Fibroblast of villous mesenchyme (primary cell): ENCODE results near the gene PRDM16. TPM values are rescaled to one million over a fixed set of nuclear protein-coding genes. Genes with fewer than 3 reads are reported as not detected.

Experiments
- DNase-seq: peaks from one replicate; pipeline ENCODE4 v3.0.0-alpha.2; 2010; ENCODE audit warnings: low read depth
- H3K4me3 ChIP-seq: 2 replicates; pipeline ENCODE4 v1.5.1; 2011; ENCODE audit warnings: low read depth, mild to moderate bottlenecking, low read length
- total RNA-seq: library from RNA; depleted of rRNA; stranded (reverse); fragments of >200 nt; gene quantifications from 2 replicates; pipeline ENCODE4 v1.2.3, GENCODE V29; 2012
- TF ChIP-seq, protein P1 (sequence below): IDR thresholded peaks from 2 replicates; pipeline ENCODE4 v1.5.1; 2012; ENCODE audit warnings: low read depth, mild to moderate bottlenecking, low read length; ENCODE audit not compliant: insufficient read depth

Gene PRDM16
- total RNA-seq, 1 donor = 1.7 TPM

DNA sequence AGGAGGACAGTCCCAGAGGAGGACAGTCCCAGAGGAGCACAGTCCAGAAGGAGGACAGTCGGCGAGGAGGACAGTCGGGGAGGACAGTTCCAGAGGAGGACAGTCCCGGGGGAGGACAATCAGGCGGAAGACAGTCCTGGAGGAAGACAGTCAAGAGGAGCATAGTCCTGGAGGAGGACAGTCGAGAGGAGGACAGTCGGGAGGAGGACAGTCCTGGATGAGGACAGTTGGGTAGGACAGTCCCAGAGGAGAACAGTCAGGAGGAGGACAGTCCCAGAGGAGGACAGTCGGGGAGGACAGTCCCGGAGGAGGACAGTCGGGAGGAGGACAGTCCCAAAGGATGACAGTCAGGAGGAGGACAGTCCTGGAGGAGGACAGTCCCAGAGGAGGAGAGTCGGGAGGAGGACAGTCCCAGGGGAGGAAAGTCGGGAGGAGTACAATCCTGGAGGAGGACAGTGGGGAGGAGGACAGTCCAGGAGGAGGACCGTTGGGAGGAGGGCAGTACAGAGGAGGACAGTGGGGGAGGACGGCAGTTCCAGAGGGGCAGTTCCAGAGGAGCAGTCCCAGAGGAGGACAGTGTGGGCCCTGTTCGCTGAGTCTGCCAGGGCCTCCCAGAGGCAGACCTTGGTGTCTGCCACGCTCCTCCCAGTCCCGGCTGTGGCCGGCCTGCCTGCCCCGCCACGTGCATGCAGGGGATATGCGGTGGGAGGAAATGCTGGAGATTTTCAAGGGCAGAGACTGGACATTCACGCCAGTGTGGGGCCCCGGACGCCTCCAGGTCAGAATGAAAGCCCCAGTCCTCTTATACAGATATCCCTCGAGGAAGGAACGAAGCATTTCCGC lies 201.6 kb downstream of the PRDM16 start:
- DNase-seq = no peak
- no peak overlapping the region for H3K4me3 ChIP-seq
- TF ChIP-seq, protein P1, sequence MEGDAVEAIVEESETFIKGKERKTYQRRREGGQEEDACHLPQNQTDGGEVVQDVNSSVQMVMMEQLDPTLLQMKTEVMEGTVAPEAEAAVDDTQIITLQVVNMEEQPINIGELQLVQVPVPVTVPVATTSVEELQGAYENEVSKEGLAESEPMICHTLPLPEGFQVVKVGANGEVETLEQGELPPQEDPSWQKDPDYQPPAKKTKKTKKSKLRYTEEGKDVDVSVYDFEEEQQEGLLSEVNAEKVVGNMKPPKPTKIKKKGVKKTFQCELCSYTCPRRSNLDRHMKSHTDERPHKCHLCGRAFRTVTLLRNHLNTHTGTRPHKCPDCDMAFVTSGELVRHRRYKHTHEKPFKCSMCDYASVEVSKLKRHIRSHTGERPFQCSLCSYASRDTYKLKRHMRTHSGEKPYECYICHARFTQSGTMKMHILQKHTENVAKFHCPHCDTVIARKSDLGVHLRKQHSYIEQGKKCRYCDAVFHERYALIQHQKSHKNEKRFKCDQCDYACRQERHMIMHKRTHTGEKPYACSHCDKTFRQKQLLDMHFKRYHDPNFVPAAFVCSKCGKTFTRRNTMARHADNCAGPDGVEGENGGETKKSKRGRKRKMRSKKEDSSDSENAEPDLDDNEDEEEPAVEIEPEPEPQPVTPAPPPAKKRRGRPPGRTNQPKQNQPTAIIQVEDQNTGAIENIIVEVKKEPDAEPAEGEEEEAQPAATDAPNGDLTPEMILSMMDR = no peak

GRCh38 chr1:3271866-3272265 lies 202.9 kb downstream of the PRDM16 start:
- no peak overlapping the region for H3K4me3 ChIP-seq
- TF ChIP-seq, protein P1 = no peak
- no peak for DNase-seq

GRCh38 chr1:3272321-3273045 lies 203.5 kb downstream of the PRDM16 start:
- TF ChIP-seq, protein P1 = no peak
- no peak for DNase-seq
- no peak overlapping the region for H3K4me3 ChIP-seq

DNA sequence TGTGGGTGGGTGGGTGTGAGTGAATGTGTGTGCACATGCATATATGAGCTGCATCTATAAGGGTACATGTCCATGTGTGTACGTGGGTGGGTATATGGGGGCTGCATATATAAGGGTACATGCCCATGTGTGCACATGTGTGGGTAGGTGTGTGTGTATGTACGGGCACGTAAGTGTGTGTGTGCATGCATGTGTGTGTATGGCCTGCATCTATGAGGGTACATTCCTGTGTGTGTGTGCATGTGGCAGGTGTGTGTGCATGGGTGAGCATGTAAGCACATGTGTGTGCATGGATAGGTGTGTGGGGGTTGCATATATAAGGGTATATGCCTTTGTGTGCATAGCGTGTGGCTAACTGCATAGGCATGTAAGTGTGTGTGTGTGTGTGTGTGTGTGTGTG lies 204.4 kb downstream of the PRDM16 start:
- TF ChIP-seq, protein P1 = no peak
- no peak for DNase-seq
- no peak overlapping the region for H3K4me3 ChIP-seq

GRCh38 chr1:3274972-3275371 lies 206.0 kb downstream of the PRDM16 start:
- no peak overlapping the region for H3K4me3 ChIP-seq
- TF ChIP-seq, protein P1 = no peak
- DNase-seq = no peak

DNA sequence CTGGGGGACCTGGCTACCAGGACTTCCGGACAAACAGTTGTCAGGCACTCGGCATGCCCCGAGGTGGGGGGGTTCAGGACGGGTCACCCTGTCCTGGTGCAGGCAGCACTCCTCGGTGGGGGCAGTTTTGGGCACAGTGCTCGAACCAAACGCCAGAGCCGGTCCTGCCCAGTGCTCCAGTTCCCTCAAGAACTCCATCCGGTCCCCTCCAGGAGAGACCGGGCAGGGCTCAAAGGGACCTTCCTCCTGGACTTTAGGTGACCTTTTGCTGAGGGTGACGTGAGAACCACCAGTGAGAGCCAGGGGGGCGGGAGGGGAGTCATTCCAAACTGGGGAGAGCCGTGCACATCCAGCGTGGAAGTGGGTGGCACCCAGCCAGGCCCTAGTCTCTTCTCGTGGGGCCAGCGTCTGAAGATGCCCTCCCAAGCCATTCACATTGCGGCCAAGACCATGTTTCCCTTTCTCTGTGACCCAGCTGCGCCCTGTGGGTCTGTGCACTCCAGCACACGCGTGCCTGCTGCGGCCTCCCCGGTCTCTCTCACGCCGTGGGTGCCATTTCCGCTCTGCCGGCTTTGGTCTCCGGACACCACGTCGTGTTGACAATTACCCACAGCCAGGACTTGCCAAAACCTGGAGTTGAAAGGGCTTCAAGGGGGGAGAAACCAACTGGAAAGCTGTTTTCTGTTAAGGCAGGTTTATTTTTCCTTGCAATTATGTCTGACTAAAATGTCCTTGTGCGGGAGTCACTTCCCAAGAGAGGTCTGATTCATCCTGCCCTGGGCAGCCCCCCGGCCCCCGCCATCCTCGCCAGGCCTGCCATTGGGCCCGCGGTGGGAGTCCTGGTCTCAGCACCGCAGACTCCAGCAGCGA lies 206.7 kb downstream of the PRDM16 start:
- TF ChIP-seq, protein P1 = no peak
- DNase-seq = no peak
- H3K4me3 ChIP-seq = no peak overlapping the region
